AG04449 (cell line): ENCODE data around the gene FAM53A.

Experiments
- CTCF ChIA-PET: fragments of 350-600 bp; formaldehyde crosslinking; extraction: SDS; loops from one replicate; lab custom pipeline; 2021; ENCODE audit warnings: antibody characterized with exemption; lab: Yijun Ruan, JAX
- POLR2A ChIA-PET: fragments of 400-600, 350-600 bp; formaldehyde crosslinking; extraction: SDS; loops from one replicate; lab custom pipeline; 2020; ENCODE audit warnings: antibody characterized with exemption, inconsistent platforms; lab: Yijun Ruan, JAX
- DNase-seq: peaks from one replicate; pipeline ENCODE4 v3.0.0-alpha.2; 2010; ENCODE audit warnings: low read depth, low spot score
- H3K4me3 ChIP-seq: 2 replicates; pipeline ENCODE4 v1.5.1; 2011; ENCODE audit warnings: low read depth, mild to moderate bottlenecking, control low read depth, low read length
- CTCF ChIP-seq: IDR thresholded peaks from one replicate; pipeline ENCODE4 v1.5.1; 2011; ENCODE audit warnings: mild to moderate bottlenecking, moderate library complexity, low read length, control low read depth, inconsistent platforms; ENCODE audit not compliant: insufficient read depth; ENCODE audit errors: missing control alignments

The FAM53A gene

DNA sequence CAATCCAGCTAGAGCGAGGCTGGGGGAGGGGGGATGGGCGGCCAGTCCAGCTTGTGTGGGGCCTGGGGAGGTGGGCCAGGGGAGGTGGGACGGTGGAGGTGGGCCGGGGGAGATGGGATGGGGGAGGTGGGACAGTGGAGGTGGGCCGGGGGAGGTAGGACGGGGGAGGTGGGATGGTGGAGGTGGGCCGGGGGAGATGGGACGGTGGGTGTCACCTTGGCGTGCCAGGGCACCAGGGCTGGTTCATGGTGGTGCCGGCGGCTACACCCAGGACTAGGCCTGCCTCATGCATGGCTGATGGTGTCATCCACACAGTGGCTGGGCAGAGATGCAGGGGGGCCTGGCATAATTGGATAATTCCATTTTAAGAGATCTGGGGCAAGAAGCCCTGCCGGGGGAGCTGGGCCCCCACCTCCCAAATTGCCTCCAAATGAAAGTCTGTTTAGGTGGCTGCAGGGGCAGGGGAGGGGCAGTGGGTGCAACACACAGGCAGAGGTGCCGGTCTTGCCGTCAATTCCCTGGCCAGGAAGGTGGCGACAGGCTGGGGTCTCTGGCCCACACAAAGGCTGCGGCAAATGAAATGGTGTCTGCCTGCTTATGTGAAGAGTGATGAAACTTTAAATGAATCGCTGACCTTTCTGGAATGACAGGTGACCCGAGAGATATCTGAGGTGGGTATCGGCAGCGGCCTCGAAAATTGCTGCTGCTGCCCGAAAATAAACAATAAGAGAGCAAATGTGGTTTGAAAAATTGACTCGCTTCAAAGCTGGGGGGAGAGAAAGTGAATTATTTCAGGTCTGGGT is 82.1 kb downstream of the FAM53A start:
- DNase-seq, result no peak
- TF ChIP-seq CTCF, result no peak
- no peak overlapping the region for H3K4me3 ChIP-seq
- ChIA-PET CTCF (interaction anchor here (1.2 to 2.3 kb wide), 2 partner anchors 24 to 27 kb away, joined by 3 to 8 read pairs; no protein-coding TSS in a partner anchor), POLR2A (no interaction called here)

GRCh38 chr4:1601533-1601835 is 82.6 kb downstream of the FAM53A start:
- H3K4me3 ChIP-seq, result no peak overlapping the region
- no peak for TF ChIP-seq CTCF
- CTCF ChIA-PET, result interaction anchor here (1.2 to 2.3 kb wide), 2 partner anchors 23 to 28 kb away, joined by 3 to 8 read pairs; no protein-coding TSS in a partner anchor
- POLR2A ChIA-PET, result no interaction called here
- no peak for DNase-seq

GRCh38 chr4:1600811-1601532 is 83.1 kb downstream of the FAM53A start:
- no peak for TF ChIP-seq CTCF
- CTCF ChIA-PET, result interaction anchor here (1.2 to 2.3 kb wide), 2 partner anchors 22 to 28 kb away, joined by 3 to 8 read pairs; no protein-coding TSS in a partner anchor
- no peak overlapping the region for H3K4me3 ChIP-seq
- POLR2A ChIA-PET, result no interaction called here
- DNase-seq, result no peak

DNA sequence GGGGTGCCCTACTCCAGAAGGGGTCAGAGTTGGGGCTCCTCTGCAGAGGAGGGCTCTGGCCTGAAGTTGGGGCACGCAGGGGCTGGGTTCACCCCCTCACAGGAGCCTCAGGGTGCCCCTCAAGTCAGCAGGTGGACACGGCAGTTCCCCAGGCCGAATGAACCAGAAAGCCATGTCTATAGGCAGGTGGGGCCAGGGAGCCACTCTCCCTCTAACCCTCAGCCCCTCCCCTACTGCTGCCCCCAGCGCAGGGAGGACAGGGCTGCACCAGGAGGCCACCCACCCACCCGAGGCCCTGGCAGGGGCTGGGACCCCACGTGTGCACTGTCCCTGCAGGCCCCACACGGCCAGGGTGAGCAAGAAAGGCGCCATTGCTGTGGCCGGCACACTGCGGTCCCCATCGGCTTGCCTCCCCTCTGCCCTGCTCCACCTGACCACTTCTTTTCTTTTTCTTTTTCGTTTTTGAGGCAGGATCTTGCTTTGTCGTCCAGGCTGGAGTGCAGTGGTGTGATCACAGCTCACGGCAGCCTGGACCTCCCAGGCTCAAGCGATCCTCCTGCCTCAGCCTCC is 83.8 kb downstream of the FAM53A start:
- no peak overlapping the region for H3K4me3 ChIP-seq
- no peak for TF ChIP-seq CTCF
- POLR2A ChIA-PET, result no interaction called here
- no peak for DNase-seq
- CTCF ChIA-PET, result interaction anchor here (1.2 kb wide), 1 partner anchor 22 kb away, joined by 3 read pairs; no protein-coding TSS in a partner anchor

- H3K4me3 ChIP-seq, result no peak overlapping the region
- CTCF ChIA-PET, result no interaction called here
- TF ChIP-seq CTCF, result no peak
- POLR2A ChIA-PET, result no interaction called here
- DNase-seq, result no peak
Observed at GRCh38 chr4:1599491-1600210, 84.5 kb downstream of the FAM53A start.
